HUDEP-2 (cell line): Measurements from ENCODE around the gene SPTBN5.

Experiments
- DNase-seq, 76 experiments: peaks; one replicate each; lab custom pipeline; 2025; ENCODE audit not compliant: unreplicated experiment in 76 of 76; lab: John Stamatoyannopoulos, UW

Gene SPTBN5

GRCh38 chr15:41886741-41887140 lies 7.1 kb downstream of the SPTBN5 start:
- DNase-seq = no peak

- DNase-seq = no peak
These were observed 8.0 kb downstream of the SPTBN5 start for GRCh38 chr15:41885841-41886240.

GRCh38 chr15:41885321-41885720 lies 8.5 kb downstream of the SPTBN5 start:
- DNase-seq = no peak

GRCh38 chr15:41884458-41884857 lies 9.4 kb downstream of the SPTBN5 start:
- DNase-seq = no peak

GRCh38 chr15:41883484-41883825 lies 10.4 kb downstream of the SPTBN5 start:
- DNase-seq = no peak

- DNase-seq = no peak
These were observed 11.0 kb downstream of the SPTBN5 start for GRCh38 chr15:41882689-41883483.

GRCh38 chr15:41881920-41882688 lies 11.7 kb downstream of the SPTBN5 start:
- DNase-seq = no peak

- DNase-seq = no peak
These were observed 12.3 kb downstream of the SPTBN5 start for GRCh38 chr15:41881550-41881919.

GRCh38 chr15:41881086-41881485 lies 12.8 kb downstream of the SPTBN5 start:
- DNase-seq = no peak

GRCh38 chr15:41880156-41880877 lies 13.5 kb downstream of the SPTBN5 start:
- no peak for DNase-seq

GRCh38 chr15:41879321-41879845 lies 14.5 kb downstream of the SPTBN5 start:
- no peak for DNase-seq

GRCh38 chr15:41878355-41878699 lies 15.5 kb downstream of the SPTBN5 start:
- DNase-seq = no peak

GRCh38 chr15:41877631-41878354 lies 16.1 kb downstream of the SPTBN5 start:
- DNase-seq = no peak

GRCh38 chr15:41876689-41877088 lies 17.2 kb downstream of the SPTBN5 start:
- no peak for DNase-seq

GRCh38 chr15:41876007-41876406 lies 17.8 kb downstream of the SPTBN5 start:
- no peak for DNase-seq

- no peak for DNase-seq
These were observed 19.1 kb downstream of the SPTBN5 start for GRCh38 chr15:41874736-41875135.

GRCh38 chr15:41873711-41874110 lies 20.1 kb downstream of the SPTBN5 start:
- DNase-seq = no peak

GRCh38 chr15:41872166-41872747 lies 21.6 kb downstream of the SPTBN5 start:
- DNase-seq = no peak

- DNase-seq = no peak
These were observed 22.5 kb downstream of the SPTBN5 start for GRCh38 chr15:41871175-41871905.

- DNase-seq = no peak
These were observed 23.2 kb downstream of the SPTBN5 start for GRCh38 chr15:41870689-41871081.
